ENCODE data around the gene PHLDB1. TPM values are rescaled to one million over a fixed set of nuclear protein-coding genes. Genes with fewer than 3 reads are reported as not detected.
"Not testable (repeated sequence)": the region's sequence is repeated elsewhere in the genome, so short reads cannot be mapped to it uniquely, and the experiment has no call there.

The PHLDB1 gene
- total RNA-seq, 1 experiment from 2014 or later: 36.2 TPM

DNA sequence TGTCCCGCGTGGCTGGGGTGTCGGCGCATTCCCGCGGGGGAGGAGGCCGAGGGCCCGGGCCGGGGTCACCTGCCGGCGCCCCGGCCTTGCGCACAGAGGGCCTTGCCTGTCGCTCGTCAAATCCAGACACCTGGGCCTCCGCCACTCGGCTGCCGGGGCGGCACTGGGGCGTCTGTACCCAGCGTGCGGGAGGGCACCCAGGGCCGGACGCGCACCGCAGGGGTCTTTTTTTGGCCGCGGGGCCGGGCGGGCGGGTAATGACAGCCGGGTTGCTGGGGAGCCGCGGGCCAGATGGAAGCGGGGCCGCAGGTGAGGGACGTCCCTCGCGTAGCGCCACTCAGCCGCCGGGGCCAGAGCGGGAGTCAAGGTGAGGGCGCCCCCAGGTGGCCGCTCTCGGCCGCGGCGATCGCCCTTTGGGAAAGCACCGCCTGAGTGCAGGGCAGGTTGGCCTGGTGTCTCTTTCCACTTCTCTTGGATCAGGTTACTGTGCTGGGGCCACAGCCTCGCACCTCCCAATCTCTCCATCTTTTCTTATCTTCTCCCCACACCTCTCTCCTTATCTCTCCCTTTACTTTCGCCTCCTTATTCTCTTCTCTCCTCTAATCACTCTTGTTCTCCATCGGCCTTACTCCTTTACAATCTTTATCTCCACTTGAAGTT, 3.5 kb downstream of the PHLDB1 start:
- Histone ChIP-seq H4K20me1 (ENCODE audit: insufficient read depth) (no peaks in the 10 kb centered on the region), H3K4me2 (ENCODE audit: low read length) (peak overlapping the region; percentile 42), H3K9ac (ENCODE audit: low read length) (no peak overlapping the region), H3K36me3 (ENCODE audit: control insufficient read depth in 1 of 2, insufficient read depth in 2 of 2, low read length in 2 of 2) (no peaks in the 10 kb centered on the region), H3K4me1 (ENCODE audit: control insufficient read depth in 1 of 2, insufficient read depth in 2 of 2, low read length in 2 of 2) (peaks cover 12 to 43% of the 10 kb centered on the region in 2 experiments), H3K79me2 (ENCODE audit: insufficient read depth, low read length) (no peaks in the 10 kb centered on the region), H3K9me2 (ENCODE audit: insufficient read depth) (no peaks in the 10 kb centered on the region), H3K27me3 (ENCODE audit: insufficient read depth, low read length) (no peaks in the 10 kb centered on the region), H3K4me3 (replicated peaks in 1 of 2; ENCODE audit: low read depth in 1 of 2, low read length in 2 of 2) (no peak overlapping the region), H2AFZ (ENCODE audit: low read depth, low read length, poor library complexity, severe bottlenecking) (no peak overlapping the region), H3K27ac (ENCODE audit: low read depth, low read length) (no peak overlapping the region), H3K9me3 (ENCODE audit: control insufficient read depth in 1 of 2, insufficient read depth in 1 of 2, low read depth in 1 of 2, low read length in 2 of 2) (no peaks in the 10 kb centered on the region)
- ChIA-PET POLR2A (interaction anchor here (1.1 kb wide), 1 partner anchor 11 kb away, joined by 3 read pairs; no protein-coding TSS in a partner anchor), RAD21 (ENCODE audit: low non-redundant PET in 1 of 2, low total read pairs in 2 of 2, uncharacterized antibody in 2 of 2, unreplicated experiment in 2 of 2) (no interaction called here), CTCF (interaction anchor here (1.2 to 1.8 kb wide), 2 partner anchors 11 to 16 kb away, joined by 3 to 7 read pairs; no protein-coding TSS in a partner anchor)
- BruUV-seq (replicated peaks): no TSS peak
- intact Hi-C loops (cut with micrococcal nuclease): loop anchor here (5.0 kb wide), 1 partner anchor 464 kb away; no protein-coding TSS in a partner anchor
- no peak for TF ChIP-seq CEBPB (IDR thresholded peaks at IDR 0.05; ENCODE audit: low read depth)
- no peak for TF ChIP-seq EGR1 (IDR thresholded peaks at IDR 0.05; ENCODE audit: low read depth)
- TF ChIP-seq YY1 (IDR thresholded peaks at IDR 0.05; ENCODE audit: extremely low read depth, insufficient replicate concordance, low read depth, low read length): no peak
- TF ChIP-seq, protein P1, sequence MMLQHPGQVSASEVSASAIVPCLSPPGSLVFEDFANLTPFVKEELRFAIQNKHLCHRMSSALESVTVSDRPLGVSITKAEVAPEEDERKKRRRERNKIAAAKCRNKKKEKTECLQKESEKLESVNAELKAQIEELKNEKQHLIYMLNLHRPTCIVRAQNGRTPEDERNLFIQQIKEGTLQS (IDR thresholded peaks at IDR 0.05): no peak
- TF ChIP-seq CBX3 (IDR thresholded peaks at IDR 0.05; ENCODE audit: low read depth): peak; percentile 49; the same call in 1 of the 2 replicates
- no peak for TF ChIP-seq TCF7L2 (IDR thresholded peaks at IDR 0.05; ENCODE audit: borderline replicate concordance, extremely low read depth, insufficient read depth, insufficient read length)
- peak; percentile 75 for TF ChIP-seq RAD21 (IDR thresholded peaks at IDR 0.05; ENCODE audit: low read depth)
- TF ChIP-seq POLR2A (IDR thresholded peaks at IDR 0.05; ENCODE audit: borderline replicate concordance, extremely low read depth, insufficient read depth, insufficient read length): no peak
- no peak for TF ChIP-seq SP1 (IDR thresholded peaks at IDR 0.05; ENCODE audit: low read depth)
- TF ChIP-seq, protein P2, sequence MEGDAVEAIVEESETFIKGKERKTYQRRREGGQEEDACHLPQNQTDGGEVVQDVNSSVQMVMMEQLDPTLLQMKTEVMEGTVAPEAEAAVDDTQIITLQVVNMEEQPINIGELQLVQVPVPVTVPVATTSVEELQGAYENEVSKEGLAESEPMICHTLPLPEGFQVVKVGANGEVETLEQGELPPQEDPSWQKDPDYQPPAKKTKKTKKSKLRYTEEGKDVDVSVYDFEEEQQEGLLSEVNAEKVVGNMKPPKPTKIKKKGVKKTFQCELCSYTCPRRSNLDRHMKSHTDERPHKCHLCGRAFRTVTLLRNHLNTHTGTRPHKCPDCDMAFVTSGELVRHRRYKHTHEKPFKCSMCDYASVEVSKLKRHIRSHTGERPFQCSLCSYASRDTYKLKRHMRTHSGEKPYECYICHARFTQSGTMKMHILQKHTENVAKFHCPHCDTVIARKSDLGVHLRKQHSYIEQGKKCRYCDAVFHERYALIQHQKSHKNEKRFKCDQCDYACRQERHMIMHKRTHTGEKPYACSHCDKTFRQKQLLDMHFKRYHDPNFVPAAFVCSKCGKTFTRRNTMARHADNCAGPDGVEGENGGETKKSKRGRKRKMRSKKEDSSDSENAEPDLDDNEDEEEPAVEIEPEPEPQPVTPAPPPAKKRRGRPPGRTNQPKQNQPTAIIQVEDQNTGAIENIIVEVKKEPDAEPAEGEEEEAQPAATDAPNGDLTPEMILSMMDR (IDR thresholded peaks at IDR 0.05 in 2 of 3, conservative IDR thresholded peaks at IDR 0.05 in 1 of 3; ENCODE audit: borderline replicate concordance in 1 of 3, insufficient read depth in 1 of 3, low read depth in 2 of 3, low read length in 2 of 3): peak; percentile 69 to 92 (median 85)
- TF ChIP-seq ZFX (IDR thresholded peaks at IDR 0.05): peak; percentile 32; the same call in 1 of the 2 replicates
- no peak for TF ChIP-seq SRF (IDR thresholded peaks at IDR 0.05; ENCODE audit: low read depth)
- ATAC-seq (peak; percentile 71), DNase-seq (ENCODE audit: low read depth, low spot score) (no peak)

DNA sequence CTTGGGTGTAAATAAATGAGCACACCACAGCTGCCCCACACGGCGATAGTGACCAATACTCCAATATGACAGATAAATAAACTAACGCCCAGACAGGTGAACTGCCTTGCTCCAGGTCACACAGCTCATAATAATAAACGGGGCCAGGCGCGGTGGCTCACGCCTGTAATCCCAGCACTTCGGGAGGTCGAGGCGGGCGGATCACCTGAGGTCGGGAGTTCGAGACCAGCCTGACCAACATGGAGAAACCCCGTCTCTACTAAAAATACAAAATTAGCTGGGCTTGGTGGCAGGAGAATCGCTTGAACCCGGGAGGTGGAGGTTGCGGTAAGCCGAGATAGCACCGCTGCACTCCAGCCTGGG, 4.0 kb downstream of the PHLDB1 start:
- CTCF ChIA-PET: interaction anchor here (1.2 to 1.8 kb wide), 2 partner anchors 10 to 17 kb away, joined by 3 to 7 read pairs; no protein-coding TSS in a partner anchor
- H3K9me2 ChIP-seq (ENCODE audit: insufficient read depth); RAD21 ChIA-PET (ENCODE audit: low non-redundant PET in 1 of 2, low total read pairs in 2 of 2, uncharacterized antibody in 2 of 2, unreplicated experiment in 2 of 2); DNase-seq (ENCODE audit: low read depth, low spot score); H4K20me1 ChIP-seq (ENCODE audit: insufficient read depth); H3K4me3 ChIP-seq (replicated peaks in 1 of 2; ENCODE audit: low read depth in 1 of 2, low read length in 2 of 2); H3K27me3 ChIP-seq (ENCODE audit: insufficient read depth, low read length); H3K27ac ChIP-seq (ENCODE audit: low read depth, low read length); H2AFZ ChIP-seq (ENCODE audit: low read depth, low read length, poor library complexity, severe bottlenecking); H3K79me2 ChIP-seq (ENCODE audit: insufficient read depth, low read length); H3K36me3 ChIP-seq (ENCODE audit: control insufficient read depth in 1 of 2, insufficient read depth in 2 of 2, low read length in 2 of 2); BruUV-seq (replicated peaks); H3K9ac ChIP-seq (ENCODE audit: low read length); H3K9me3 ChIP-seq (ENCODE audit: control insufficient read depth in 1 of 2, insufficient read depth in 1 of 2, low read depth in 1 of 2, low read length in 2 of 2); ATAC-seq: not testable (repeated sequence)
- intact Hi-C loops (cut with micrococcal nuclease): loop anchor here (5.0 kb wide), 1 partner anchor 464 kb away; no protein-coding TSS in a partner anchor
- POLR2A ChIA-PET: interaction anchor here (1.1 kb wide), 1 partner anchor 10 kb away, joined by 3 read pairs; no protein-coding TSS in a partner anchor
- peaks cover 8 to 38% of the 10 kb centered on the region in 2 experiments for H3K4me1 ChIP-seq (ENCODE audit: control insufficient read depth in 1 of 2, insufficient read depth in 2 of 2, low read length in 2 of 2)
- peak overlapping the region; percentile 42 for H3K4me2 ChIP-seq (ENCODE audit: low read length)

Measured in HCT116 (cell line).